Cerebellar cortex (tissue), 1 donor: ENCODE measurements around the gene INSL4.
A peak's percentile ranks its signal among the peaks of the same experiment; 100 is the strongest.

Experiments
- DNase-seq: peaks from one replicate; pipeline ENCODE4 v3.0.0-alpha.2; 2015; ENCODE audit warnings: low spot score

INSL4 gene

DNA sequence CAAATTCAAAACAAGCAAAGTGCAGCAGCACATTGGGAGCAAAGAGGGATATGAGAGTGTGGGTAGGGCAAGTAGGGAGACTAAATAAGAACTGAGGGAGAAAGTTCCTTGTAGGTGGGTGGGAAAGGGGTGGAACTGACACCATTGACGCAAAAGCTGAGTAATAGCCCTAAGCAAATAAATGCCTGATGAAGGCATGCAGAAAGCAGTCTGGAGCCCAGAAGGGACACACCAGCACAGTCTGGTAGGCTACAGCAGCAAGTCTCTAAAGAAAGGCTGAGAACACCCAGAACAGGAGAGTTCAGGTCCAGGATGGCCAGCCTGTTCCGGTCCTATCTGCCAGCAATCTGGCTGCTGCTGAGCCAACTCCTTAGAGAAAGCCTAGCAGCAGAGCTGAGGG, at the start of gene INSL4:
Gene INSL4 (plus strand): TSS at position 208 of the 400 bp plus-strand sequence. CDS start 105 bp downstream, at position 313.
- DNase-seq, result no peak

- no peak for DNase-seq
Observed at GRCh38 chr9:5184776-5185175, 46.4 kb upstream of the INSL4 start.

GRCh38 chr9:5185220-5185840, 45.9 kb upstream of the INSL4 start, which contains the start of gene INSL6:
INSL6 (minus strand) TSS chr9:5185639; CDS start chr9:5185602, 37 bp downstream.
- DNase-seq, result no peak

DNA sequence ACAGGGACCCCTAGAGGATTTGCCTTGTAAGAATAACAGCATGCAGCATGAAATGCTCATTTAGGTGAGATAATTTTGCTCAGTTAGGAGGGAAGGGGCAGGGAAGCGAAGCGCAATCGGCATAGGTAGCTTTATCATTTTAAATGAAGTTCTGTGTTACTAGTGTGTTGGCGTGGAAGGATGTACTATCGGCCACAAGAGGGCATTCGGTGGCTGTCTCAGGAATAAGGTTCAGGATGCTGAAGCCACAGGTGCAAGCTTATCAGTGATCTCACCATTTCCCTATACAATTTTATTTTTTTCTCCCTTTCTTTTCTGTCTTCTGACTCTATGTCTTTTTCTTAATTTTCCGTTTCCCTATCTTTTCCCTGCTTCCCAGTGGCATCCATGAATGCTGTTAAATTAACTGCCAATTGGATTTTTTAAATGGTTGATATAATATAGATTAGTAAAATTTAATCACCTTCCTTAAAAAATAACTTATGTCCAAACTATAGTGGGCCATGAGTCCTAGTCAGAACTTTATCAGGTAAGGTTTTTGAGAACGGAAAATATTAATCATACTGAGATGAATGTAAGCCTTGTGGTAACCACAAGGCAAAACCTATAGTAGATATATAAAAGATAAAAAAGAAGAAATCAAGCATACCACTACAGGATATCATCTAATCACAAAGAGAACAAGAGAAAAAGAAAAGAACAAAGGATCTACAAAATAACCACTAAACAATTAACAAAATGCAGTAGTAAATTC, 44.6 kb upstream of the INSL4 start:
- DNase-seq, result peak; percentile 57

- DNase-seq, result no peak
Observed at GRCh38 chr9:5188060-5188984, 42.9 kb upstream of the INSL4 start.

- no peak for DNase-seq
Observed at GRCh38 chr9:5191985-5192384, 39.2 kb upstream of the INSL4 start.

GRCh38 chr9:5193345-5193744, 37.9 kb upstream of the INSL4 start:
- no peak for DNase-seq

- DNase-seq, result no peak
Observed at GRCh38 chr9:5195463-5195862, 35.8 kb upstream of the INSL4 start.

GRCh38 chr9:5205071-5205470, 26.1 kb upstream of the INSL4 start:
- DNase-seq, result no peak

DNA sequence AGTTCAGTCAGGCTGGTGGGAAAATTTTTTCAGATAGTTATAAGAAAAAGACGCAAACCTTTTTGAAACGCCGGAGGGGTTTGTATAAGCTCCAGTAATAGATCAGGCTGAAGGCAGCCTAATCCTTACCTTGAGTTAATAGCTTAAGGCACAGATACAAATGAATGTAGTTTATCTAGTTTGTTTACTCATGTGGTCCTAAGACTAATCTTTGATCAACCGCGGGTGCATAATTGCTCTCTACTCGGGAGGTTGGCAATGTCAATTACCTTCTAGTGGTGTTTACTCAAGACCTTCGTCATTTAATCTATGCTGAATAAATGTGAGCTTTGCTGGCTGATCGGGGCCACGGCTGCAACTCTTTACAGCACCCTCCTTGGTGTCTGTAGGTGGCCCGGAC, 665 bp upstream of the INSL4 start:
- no peak for DNase-seq

GRCh38 chr9:5263351-5264218, 32.4 kb downstream of the INSL4 start:
- DNase-seq, result peak; percentile 22

- DNase-seq, result no peak
Observed at GRCh38 chr9:5264219-5264595, 33.0 kb downstream of the INSL4 start.

- DNase-seq, result no peak
Observed at GRCh38 chr9:5265939-5266338, 34.7 kb downstream of the INSL4 start.

DNA sequence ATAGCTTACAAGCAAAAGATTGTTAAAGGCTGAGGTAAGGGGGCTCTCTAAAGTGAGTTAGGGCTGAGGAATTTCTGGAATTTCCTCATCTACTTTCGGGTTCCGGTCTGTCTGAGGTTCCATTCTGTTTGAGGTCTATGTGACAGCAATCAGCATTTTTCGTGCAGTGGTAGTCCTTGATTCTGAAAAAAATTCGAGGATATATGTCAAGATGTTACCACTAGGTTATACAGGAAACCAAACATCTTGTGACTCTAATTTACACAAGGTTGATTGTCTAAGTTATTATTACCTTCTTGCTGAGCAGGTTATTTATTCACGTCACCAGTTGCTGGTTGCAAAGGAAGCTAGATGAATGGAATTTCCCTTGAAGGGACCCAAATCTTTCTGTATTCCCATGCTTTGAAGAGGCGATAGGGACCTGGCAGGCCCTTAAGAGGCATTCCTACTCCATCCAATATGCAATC, 38.1 kb downstream of the INSL4 start:
- peak; percentile 17 for DNase-seq

GRCh38 chr9:5274770-5275169, 43.6 kb downstream of the INSL4 start:
- DNase-seq, result no peak

DNA sequence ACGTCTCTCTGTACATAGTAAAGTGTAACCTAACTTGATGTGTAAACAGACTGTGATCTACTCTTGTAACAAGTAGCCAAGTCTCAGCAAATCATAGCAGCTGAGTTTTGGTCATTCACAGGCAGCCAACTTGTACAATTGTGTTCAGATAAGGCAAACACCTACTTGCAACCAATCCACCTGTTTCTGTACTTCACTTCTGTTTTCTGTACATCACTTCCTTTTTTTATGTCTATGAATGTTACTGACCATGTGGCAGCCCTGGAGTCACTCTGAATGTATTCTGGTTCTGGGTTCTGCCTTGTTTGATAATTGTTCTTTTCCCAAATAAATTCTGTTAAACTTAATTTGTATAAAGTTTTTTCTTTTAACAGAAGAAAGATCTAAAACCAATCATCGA, 47.3 kb downstream of the INSL4 start:
- no peak for DNase-seq
